HUDEP-2 (cell line): ENCODE results near the gene PRICKLE4.
A peak's percentile ranks its signal among the peaks of the same experiment; 100 is the strongest.

Experiments used
- DNase-seq, 76 experiments: peaks; one replicate each; lab custom pipeline; 2025; ENCODE audit not compliant: unreplicated experiment in 76 of 76; lab: John Stamatoyannopoulos, UW

The PRICKLE4 gene

DNA sequence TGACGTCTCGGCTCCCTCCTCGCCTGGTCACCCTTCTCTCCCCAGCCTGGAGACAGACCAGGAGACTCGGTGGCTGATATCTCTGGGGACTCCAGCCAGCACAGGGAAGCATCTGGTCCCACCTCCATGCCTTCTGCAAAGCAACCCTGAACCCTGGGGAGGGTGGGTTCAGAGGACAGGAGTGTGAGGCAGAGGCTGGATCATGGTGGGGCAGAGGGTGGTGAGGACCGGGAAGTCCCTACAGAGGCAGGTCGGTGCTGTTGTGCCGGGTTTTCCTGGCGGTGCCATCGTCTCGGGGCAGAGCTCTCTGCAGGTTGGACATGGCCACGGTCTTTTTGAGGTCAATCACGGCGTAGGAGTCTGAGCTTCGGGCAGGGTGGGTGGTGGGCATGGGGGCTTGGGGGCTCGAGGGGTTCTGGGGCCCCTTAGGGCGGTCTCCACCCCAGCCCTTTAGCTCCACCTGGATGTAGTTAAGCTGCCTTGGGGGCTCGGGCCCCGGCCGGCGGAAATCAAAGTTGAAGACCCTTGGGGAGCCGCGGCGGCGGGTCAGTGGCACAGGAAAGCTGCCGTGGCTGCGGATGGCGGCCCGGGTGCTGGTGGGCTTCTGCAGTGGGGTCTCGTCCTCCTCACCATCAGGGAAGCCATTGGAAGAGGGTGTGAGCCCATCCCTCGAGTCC is 10.1 kb upstream of the PRICKLE4 start:
- DNase-seq: no peak

DNA sequence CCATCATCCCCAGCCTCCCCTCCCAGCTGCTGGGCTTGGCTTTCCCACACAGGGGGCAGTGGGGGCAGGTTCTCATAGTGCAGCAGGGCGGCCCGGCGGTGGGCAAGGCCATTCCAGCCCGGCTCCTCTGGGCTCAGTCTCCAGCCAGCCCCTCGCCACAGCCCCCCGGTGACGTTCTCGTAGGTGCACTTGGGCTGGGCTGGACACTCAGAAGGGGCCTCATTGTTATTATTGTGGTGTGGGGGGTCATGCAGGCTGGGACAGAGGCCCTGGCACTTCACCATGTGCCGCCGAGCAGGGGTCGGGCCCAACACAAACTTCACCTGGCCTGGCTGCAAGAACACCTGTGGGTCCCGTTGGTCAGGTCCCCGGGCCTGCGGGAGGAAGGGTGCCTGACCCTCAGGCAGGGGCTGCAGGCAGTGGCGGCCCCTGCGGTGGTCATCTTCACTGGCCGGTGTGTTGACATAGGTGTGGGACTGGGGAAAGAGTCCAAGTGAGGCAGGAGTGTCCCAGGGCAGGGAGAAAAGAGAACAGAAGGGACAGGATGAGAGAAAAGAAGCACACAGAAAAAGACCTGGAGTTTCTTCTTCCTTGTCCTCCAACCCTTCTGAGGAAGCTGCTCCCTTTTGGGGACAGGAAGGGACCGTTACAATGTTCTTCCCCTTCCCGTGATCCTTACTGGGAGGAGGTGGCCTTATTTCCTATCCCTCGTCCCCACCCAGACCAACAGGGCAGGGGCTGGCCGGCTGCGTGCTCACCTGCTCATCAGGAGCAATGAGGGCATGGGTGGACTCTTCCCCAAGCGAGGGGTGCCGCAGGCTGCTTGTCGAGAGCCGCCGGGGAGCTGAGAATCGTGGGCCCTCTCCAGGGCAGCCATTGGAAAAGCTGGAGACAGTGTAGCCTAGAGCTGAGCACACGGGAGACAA is 9.3 kb upstream of the PRICKLE4 start:
- no peak for DNase-seq

DNA sequence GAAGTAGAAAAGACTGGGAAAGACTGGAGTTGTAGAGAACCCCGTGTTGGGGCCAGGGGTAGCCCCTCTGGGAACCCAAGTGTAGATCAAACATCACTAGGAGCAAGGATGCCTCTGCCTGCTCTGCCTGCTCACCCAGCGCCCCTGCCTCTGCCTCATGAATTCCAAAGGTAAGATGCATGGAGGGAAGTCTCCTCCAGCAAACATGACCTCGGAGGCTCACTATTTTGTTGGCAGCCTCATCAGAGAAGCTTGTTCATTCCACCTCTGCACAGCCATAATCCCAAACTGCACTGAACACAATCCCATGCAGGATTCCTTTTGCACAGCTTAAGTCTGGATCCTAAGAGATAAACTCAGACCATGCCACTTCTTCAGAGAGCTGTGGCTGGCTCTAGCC is 5.7 kb upstream of the PRICKLE4 start:
- DNase-seq: no peak

DNA sequence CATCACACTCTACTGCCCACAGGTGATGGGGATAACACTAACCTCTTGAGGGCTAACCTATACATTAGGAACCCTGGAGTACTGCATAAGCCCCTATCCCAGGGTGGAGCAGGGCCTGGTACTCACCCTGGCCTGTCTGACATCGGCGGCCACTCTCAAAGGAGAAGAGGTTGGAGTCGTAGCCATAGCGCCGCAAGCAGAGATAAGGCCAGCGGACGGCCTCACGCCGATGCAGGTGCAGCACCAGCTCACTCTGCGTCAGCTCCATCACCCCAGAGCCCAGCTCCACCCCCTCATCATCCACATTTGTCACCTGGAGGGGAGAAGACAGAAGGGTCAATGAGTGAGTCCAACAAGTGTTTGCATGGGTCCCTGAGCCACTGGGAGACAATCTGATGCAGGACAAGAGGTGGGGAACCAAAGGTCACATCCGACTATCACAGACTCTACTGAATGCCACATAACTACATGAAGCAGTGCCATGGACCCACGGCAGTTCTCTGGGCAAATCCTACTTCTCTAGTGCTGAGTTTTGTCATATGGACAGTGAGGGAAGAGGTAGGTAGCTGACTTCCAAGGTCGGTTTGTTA is 5.2 kb upstream of the PRICKLE4 start:
- DNase-seq: no peak

DNA sequence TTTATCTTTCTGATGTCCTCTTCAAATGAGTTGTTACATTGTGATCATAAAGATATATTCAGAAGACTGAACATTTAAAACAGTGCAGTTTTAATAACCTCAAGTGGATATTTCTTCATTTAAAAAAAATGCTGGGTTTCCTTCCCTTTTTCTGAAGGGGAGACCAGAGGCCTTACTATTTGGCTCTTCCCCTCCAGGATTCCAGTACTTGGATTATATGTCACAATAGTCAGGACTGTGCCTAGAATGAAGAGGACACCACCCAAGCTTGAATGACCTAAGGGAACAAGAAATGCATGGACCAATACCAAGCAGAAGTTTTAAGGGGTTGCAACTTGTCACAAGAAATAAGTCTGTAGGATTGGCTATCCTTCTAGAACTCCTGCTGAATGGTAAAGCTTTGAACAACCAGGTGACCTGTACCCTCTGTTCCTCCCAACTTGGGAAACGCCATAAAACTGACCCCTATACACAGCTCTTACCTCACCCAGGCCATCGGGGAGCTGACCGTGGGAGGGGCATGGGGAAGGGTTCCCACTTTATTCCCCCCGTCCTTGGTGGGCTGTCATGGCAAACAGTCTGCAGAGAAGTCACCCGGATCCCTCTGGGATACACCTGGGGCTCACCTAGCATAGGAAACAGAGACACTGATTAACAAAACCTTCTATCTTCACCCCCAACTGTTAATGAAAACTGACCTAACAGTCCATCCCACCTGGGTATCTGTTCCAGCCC is 2.9 kb upstream of the PRICKLE4 start:
- DNase-seq: no peak

DNA sequence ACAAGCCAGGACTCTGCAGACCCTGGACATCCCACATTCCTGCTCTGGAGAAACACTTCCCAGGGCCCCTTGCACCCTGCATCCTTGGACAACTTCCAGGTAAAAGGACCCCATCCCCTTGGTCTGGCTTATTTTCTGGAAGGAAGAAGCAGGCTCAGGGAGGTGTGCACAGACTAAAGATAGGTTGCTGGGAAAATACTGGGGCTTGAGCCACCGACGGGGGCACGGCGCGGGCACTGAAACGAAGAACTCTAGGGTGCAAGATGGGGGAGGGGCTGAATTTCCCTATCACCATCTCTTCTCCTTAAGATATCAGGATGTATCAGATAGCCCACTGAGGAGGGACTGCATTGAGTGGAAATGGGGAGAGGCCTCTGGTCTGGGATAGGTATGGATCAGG is 1.7 kb upstream of the PRICKLE4 start:
- DNase-seq: no peak

DNA sequence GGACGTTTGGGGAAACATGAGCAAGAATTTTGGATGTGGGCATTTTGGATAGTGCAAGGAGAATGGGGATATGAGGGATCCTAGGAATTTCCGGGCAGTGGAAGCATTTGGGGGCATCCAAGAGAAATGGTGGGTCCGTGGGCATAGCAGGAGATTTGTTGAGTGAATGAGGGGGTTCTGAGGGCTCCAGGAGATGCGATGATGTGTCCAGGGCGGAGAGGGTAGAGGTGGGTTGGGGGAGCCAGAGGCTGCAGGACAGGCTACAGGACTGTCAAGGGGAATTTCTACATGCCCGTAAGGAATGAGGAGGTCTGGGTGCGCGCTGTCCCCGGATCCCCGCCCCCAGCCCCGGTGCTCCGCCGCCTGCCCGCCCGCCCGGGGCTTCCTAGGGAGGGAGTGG is 1.2 kb upstream of the PRICKLE4 start:
- no peak for DNase-seq

DNA sequence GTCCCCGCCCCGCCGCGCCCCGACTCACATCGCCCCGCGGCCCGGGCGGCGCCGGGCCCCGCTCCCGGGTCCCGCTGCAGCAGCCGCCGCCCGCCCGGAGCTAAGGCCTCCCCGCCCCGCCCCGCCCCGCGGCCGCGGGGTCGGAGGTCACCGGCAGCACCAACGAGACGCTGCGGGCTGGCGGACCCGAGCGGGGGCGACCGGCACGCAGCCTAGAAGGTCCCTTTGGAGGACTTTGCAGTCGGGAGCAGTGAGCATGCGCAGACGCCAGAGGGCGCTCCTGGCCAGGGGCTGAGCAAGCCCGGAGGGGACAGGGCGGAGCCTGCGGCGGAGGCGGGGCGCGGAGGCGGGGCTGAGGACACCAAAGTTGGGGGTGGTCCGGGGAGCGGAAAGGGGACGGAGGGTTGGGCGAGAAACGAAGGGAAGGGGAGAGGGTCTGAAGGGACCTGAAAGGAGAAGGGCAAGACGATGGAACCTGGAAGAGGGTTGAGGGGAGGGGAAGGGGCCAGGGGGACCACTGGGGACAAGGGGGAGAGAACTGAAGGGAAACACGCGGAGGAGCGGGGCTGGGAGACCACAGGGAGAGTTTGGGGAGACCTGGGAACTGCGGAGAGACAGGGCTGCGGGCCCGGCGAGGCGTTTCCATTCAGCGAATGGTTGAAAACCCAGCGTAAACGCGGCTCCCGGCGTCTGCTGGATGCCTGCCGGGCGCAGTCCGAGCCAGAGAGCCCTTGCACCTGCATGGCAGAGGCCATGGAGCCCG is 613 bp upstream of the PRICKLE4 start, which contains the start of gene FRS3:
FRS3 (minus strand) TSS at position 113 of the 763 bp plus-strand sequence. CDS start 2,913 bp downstream, outside the sequence.
- peak in 75 of 76 experiments; percentile 81 to 100 (median 98) for DNase-seq

DNA sequence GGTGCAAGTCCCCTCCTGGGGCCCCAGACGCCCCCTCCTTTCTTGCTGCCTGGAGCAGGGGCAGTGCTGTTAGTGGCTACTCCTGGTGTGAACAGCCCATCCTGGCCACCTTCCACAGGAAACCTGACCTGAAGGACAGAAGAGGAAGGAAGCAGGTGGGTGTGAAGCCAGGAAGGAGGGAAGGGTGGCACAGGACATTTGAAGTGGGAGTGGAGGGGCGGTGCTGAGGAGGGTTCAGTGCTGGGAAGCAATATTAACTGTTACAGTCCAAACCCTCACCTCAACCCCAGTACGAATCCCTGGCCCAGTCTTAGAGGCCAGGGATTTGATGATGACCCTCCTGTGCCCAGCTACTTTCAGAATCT is 766 bp downstream of the PRICKLE4 start:
- peak in 1 of 76 experiments; percentile 58 for DNase-seq

DNA sequence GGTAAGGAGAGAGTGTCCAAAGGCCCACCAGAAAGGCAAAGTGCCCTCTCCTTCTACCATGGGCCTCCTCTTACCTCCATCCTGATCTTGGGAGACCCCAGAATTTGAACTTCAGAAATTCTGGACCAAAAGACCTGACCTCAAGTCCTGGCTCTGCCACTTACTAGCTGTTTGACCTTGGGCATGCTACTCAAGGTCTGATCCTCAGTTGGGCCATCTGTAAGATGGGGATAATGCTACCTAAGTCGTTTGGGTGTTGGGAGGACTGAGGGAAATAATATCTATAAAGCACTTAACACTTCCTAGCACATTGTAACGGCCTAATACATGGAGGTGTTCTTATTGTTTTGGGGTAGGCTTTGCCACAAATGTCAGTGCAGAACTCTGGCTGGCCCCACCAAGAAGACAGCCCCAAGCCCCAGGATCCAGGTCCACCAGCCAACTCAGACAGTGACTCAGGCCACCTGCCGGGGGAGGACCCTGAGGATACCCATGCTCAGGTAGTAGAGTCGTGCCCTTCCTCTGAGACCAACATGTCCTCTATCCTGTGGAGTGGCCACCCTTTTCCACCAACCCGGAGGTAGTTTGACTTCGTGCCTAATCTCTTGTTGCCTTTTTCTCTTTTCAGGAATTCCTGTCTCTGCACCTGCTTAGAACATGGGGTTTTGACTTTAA is 2.7 kb downstream of the PRICKLE4 start:
- no peak for DNase-seq

DNA sequence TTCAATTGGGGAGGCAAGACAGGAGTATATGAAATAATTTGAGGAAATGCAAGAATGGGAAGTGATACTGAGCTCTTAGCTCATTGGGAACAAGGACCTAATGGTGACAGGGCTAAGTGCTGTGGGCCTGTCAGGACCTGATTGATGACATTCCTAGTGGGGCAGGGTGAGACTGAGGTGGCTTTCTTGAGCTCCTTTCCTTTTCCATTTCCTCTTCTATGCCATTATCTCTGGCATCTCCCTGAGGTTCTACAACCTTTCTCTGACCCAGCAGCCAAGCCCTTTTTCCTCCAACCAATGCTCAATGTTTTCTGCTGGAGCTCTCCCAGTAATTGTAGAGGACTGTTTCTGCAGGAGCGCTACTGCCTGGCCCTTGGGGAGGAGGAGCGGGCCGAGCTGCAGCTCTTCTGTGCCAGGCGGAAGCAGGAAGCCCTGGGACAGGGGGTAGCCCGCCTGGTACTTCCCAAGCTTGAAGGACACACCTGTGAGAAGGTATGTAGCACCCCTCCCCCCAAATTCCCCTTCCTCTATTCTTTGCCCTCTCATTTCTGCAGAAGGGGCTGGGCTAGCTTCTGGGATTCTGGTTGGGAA is 4.1 kb downstream of the PRICKLE4 start:
- no peak for DNase-seq

DNA sequence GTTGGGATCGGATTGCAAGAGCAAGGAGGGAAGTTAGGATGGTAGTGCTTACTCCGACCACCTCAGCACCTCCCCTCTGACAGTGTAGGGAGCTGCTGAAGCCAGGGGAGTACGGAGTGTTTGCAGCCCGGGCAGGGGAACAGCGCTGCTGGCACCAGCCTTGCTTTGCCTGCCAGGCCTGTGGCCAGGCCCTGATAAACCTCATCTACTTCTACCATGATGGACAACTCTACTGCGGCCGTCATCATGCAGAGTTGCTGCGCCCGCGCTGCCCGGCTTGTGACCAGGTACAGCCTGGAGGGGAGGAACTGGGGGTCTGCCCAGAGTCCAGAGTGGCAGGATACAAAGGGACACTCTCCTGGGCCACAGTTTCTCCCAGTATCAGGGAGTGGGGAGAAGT is 4.7 kb downstream of the PRICKLE4 start:
- DNase-seq: no peak

DNA sequence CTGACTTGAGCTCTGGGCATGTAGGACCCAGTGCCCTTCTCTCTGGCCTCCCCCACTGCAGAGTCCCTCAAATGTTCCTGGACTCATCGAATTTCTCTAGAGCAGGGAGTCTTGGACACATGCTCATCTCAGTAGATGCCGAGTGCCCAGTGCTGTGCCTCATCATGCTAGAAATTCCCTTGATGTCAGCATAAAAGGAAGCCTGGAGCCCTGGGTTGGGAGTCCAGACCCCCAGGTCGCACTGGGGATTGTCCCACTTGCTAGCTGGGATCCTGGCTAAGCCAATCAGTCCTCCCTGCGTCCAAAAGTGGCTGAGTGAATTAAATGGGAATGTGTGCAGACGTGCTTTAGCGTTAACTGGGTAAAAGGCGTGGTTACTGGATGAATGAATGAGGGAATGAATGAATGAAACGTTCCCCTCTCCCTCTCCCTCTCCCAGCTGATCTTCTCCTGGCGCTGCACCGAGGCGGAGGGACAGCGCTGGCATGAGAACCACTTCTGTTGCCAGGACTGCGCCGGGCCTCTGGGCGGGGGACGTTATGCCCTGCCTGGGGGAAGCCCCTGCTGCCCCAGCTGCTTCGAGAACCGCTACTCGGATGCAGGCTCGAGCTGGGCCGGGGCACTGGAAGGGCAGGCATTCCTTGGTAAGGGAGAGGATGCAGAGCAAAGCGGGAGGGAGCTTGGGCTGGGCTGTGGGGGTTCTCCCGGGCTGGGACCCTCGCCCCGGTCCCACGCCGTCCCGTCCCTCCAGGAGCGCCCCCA is 5.3 kb downstream of the PRICKLE4 start:
- no peak for DNase-seq

DNA sequence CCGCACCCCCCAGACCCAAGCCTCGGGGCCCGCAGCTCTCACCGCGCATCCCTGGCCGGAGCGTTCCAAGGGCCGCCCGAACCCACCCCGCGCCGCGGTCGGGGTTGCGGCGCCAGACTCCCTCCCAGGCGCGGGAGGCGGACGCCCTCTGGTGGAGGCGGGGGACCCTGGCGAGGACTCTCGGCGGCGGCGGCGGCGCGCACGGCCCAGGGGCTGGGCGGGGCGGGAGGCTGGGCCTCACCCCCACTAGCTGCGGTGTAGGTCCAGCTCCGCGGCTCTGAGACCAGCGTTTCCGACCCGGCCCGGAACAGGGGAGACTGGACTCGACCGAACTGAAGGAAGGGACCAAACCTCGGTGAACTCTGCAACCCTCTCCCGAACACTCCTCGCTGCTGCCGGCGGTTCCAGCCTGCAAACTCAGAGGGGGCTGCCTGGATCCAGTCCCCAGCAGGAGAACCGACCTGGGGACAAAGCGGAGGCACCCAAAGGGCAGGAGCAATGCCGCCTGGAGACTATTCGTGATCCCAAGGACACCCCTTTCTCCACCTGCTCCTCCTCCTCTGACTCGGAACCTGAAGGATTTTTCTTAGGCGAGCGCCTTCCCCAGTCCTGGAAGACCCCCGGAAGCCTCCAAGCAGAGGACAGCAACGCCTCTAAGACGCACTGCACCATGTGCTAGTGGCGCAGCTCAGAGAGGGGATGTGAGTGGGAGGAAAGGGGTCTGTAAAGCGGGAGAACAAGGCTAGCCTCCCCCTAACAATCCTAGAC is 6.1 kb downstream of the PRICKLE4 start:
- DNase-seq: peak in 72 of 76 experiments; percentile 38 to 94 (median 82)

DNA sequence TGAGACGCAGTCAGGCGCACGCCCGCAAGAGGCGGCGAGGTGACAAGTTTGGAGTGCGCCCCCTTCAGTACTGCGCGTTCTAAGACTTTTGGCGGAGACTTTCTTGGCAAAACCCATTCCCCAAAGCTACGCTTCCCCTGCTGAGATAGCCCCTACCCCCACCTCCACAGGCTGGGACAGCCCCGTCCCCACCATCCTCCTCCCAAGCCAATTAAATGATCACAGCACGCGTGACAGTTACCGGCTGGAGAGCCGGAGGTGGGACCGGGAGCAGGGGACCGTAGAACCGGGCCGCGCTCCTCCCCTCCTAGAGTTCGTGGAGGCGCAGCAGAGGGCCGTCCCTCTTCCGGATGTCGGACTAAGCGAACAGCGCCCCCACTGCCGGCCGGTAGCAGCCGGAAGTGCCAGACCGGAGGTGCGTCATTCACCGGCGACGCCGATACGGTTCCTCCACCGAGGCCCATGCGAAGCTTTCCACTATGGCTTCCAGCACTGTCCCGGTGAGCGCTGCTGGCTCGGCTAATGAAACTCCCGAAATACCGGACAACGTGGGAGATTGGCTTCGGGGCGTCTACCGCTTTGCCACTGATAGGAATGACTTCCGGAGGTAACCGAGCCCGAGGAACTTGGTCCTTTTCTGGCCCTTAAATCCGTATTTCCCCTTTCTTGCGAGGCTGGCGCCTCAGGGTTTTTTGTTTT is 6.8 kb downstream of the PRICKLE4 start, which contains the start of gene TOMM6:
TOMM6 (plus strand) TSS at position 476 of the 699 bp plus-strand sequence; CDS start at position 480, 4 bp downstream.
- peak in 75 of 76 experiments; percentile 56 to 99 (median 97) for DNase-seq

DNA sequence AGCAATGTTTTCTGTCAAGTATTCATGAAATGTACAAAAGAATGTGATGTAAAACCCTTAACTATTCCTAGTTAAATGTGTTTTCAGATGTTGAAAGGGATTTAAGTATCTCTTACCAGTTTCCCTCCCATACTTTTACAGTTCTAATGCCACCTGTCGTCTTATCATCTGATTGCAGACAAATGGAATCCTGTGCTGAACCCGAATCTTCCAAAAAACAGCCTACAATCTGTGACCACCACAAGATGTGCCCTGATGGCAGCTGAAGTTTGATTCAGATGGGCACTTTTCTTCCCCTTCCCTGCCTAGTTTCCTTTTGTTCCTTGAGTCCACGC is 8.8 kb downstream of the PRICKLE4 start:
- DNase-seq: peak in 12 of 76 experiments; percentile 13 to 56 (median 36)

DNA sequence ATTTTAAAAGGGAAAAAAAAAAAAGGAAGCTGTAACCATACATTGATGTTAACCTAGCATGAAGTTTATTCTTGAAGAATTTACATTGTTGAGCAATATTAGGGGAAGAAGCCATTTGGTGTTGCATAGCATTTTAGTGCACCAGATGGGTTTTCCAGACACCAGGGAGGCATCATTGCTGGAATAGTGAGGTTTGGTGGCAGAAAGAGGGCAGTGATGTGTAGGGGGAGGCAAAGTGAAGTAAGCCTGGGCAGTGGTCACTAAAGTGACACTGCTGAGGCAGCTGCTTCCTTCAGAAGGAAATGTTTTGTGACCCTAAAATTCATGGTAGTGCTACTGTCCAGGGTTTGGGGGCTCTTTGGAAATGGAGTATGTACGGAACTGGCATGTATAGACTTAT is 9.5 kb downstream of the PRICKLE4 start:
- DNase-seq: no peak
